RKO (cell line): ENCODE results near the gene UVSSA.
"Not testable (repeated sequence)": the region's sequence is repeated elsewhere in the genome, so short reads cannot be mapped to it uniquely, and the experiment has no call there.

Experiments
- DNase-seq: peaks from one replicate; pipeline ENCODE4 v3.0.0-alpha.2; 2016; ENCODE audit warnings: low spot score

UVSSA gene

DNA sequence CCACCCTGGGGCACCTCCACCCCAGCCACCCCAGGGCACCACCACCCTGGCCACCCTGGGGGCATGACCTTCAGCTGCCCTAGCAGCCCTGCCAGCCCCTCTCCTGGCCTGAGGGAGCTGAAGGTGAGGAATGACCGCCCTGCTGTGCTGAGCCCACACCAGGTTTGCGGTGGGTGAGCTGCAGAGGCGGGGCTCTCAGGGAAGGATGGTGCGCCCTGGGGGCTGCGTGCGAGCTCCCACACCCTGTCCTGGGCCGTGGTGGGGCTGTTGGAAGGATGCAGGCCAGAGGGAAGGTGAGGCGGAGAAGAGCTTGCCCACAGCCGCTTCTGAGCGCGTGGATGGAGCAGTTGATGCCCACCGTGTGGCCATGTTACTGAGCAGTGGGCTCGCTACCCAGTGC lies 17.7 kb downstream of the UVSSA start:
- DNase-seq: no peak

- DNase-seq: no peak
Observed at GRCh38 chr4:1365271-1366178, 18.5 kb downstream of the UVSSA start.

GRCh38 chr4:1366371-1367229 lies 19.6 kb downstream of the UVSSA start:
- no peak for DNase-seq

DNA sequence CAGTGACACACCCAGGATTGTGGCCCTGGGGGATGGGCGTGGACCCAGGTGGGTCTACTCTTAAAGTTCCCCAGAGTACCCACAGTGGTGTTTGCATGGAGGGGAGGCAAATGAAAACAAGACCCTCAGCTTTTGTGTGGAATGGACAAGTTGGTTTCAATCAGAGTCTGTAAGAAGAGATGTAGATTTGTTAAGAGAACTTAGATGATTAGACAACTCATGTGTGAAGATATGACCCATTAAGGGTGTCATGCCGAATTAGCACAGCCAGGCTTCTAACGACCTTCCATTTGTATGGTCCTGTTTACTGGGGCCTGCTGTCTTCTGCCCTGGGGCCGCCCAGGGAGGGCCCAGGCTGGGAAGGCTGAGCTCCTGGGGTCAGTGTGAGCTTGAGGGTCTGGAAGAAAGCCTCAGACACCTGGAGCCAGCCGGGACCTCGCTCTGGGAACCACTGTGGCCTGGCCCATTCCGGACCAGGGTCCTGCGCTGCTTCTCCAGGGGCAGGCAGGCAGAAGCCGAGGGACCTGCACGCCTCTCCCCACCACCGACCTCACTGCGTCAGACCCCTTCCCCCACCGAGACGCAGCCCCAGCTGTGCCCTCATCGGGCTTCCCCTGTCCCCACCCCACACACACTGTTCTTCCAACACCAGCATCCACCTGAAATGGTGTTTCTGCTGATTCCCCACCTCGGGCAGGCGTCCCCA lies 20.4 kb downstream of the UVSSA start:
- DNase-seq: no peak

DNA sequence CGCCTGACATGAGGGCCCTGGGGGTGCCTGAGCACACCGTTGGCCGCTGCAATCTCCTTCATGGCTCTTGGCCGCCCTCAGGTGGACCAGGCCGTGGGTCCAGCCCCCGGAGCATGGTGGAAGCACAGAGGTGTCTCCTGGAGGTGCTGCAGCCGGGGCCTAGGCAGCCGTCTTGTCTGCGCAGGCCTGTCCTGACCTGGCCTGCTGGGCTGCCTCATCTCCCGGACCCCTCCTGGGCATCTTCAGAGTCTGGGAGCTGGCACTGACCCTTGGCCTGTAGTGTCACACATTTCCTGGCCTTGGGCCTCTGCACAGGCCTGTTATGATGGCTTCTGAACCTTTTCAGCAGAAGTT lies 20.9 kb downstream of the UVSSA start:
- DNase-seq: no peak

GRCh38 chr4:1368421-1369090 lies 21.5 kb downstream of the UVSSA start:
- no peak for DNase-seq

- no peak for DNase-seq
Observed at GRCh38 chr4:1369091-1369450, 22.1 kb downstream of the UVSSA start.

GRCh38 chr4:1369479-1370079 lies 22.6 kb downstream of the UVSSA start:
- DNase-seq: no peak

- no peak for DNase-seq
Observed at GRCh38 chr4:1370321-1371124, 23.5 kb downstream of the UVSSA start.

- DNase-seq: no peak
Observed at GRCh38 chr4:1371176-1372165, 24.5 kb downstream of the UVSSA start.

- DNase-seq: not testable (repeated sequence)
Observed at GRCh38 chr4:1372576-1372975, 25.6 kb downstream of the UVSSA start.

- DNase-seq: no peak
Observed at GRCh38 chr4:1373892-1374705, 27.1 kb downstream of the UVSSA start.

- no peak for DNase-seq
Observed at GRCh38 chr4:1374706-1375045, 27.7 kb downstream of the UVSSA start.

- DNase-seq: no peak
Observed at GRCh38 chr4:1375051-1375721, 28.2 kb downstream of the UVSSA start.

- DNase-seq: no peak
Observed at GRCh38 chr4:1375761-1376322, 28.8 kb downstream of the UVSSA start.

- DNase-seq: no peak
Observed at GRCh38 chr4:1376391-1376840, 29.4 kb downstream of the UVSSA start.

DNA sequence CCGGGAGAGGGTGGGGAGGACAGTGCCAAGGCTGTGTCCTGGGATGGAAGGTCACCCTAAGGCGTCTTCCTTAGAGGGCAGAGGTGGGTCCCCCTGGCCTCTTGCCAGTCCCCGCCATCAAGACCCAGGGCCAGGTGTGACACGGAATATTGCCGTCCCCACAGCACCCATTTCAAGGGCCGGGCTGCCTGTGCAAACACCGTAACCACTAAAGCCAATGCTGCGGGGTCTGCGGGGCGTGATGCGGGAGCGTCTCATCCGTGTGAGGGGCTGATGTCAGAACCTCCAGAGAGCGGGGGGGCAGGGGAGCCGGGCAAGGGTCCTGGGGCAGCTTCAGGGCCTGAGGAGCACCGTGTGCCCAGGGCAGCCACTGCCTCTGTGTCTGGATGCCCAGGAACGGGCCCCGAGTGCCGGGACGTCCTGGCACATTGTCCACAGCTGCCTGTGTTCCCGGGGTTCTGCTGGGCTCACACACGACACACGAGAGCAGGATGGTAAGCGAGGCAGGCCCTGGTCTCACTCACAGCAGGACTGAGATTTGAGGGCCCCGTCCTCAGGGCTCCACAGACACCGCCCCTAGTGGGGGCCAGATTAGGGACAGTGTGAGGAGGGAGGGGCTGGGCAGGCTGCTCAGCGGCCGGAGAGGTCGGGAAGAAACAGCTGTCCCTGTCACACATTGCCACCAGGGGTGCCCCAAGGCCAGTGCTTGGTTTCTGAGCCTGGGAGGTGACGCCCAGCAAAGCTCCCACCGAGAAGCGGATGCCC lies 30.0 kb downstream of the UVSSA start:
- DNase-seq: no peak
